CD14-positive monocyte (primary cell): ENCODE results near the gene FGGY. TPM values are rescaled to one million over a fixed set of nuclear protein-coding genes. Genes with fewer than 3 reads are reported as not detected.

ENCODE experiments used
- DNase-seq, 3 donors: peaks; one replicate each; pipeline ENCODE4 v3.0.0-alpha.2; 2011 to 2022
- H2AFZ ChIP-seq: 2 replicates; pipeline ENCODE4 v1.6.0; 2012; ENCODE audit warnings: mild to moderate bottlenecking, low read depth, low read length, inconsistent platforms; ENCODE audit not compliant: insufficient read depth, poor library complexity, severe bottlenecking
- H3K27ac ChIP-seq, 2 donors: 1 replicate in 1 of 2; 2 replicates in 1 of 2; pipeline ENCODE4 v1.5.1; 2012 to 2013; ENCODE audit warnings: low read length in 2 of 2, control low read depth in 1 of 2, inconsistent platforms in 1 of 2, low read depth in 1 of 2, mild to moderate bottlenecking in 1 of 2
- H3K27me3 ChIP-seq, 2 donors: one replicate each; pipeline versions ENCODE4 v1.6.0 to v1.6.1; 2011 to 2013; ENCODE audit warnings: low read length in 2 of 2; ENCODE audit not compliant: control insufficient read depth in 2 of 2, insufficient read depth in 2 of 2
- H3K36me3 ChIP-seq, 2 donors: replicated peaks in 1 of 2; 1 replicate in 1 of 2; 2 replicates in 1 of 2; pipeline versions ENCODE4 v1.5.1 to v1.6.1; 2012 to 2013; ENCODE audit warnings: low read length in 2 of 2, control low read depth in 1 of 2, inconsistent platforms in 1 of 2, mild to moderate bottlenecking in 1 of 2; ENCODE audit not compliant: insufficient read depth in 2 of 2, control insufficient read depth in 1 of 2
- H3K4me1 ChIP-seq, 2 donors: 1 replicate in 1 of 2; 2 replicates in 1 of 2; pipeline versions ENCODE4 v1.5.1 to v1.6.1; 2012 to 2013; ENCODE audit warnings: low read length in 2 of 2, control low read depth in 1 of 2, inconsistent platforms in 1 of 2, mild to moderate bottlenecking in 1 of 2, moderate library complexity in 1 of 2; ENCODE audit not compliant: insufficient read depth in 2 of 2, control insufficient read depth in 1 of 2
- H3K4me2 ChIP-seq: replicated peaks from 2 replicates; pipeline ENCODE3; 2012; ENCODE audit warnings: low read length, moderate library complexity, mild to moderate bottlenecking; ENCODE audit not compliant: poor library complexity, severe bottlenecking; ENCODE audit errors: extremely low read depth
- H3K4me3 ChIP-seq, 3 experiments: fragments of 200-600 bp in 1 of 3; sonication (generic) in 1 of 3; replicated peaks in 1 of 3; 1 replicate in 2 of 3; 2 replicates in 1 of 3; pipeline ENCODE4 v1.5.1; 2011 to 2013; ENCODE audit warnings: low read length in 3 of 3, mild to moderate bottlenecking in 3 of 3, control low read depth in 2 of 3, low read depth in 2 of 3, inconsistent platforms in 1 of 3, moderate library complexity in 1 of 3
- H3K79me2 ChIP-seq: 2 replicates; pipeline ENCODE4 v1.6.0; 2012; ENCODE audit warnings: mild to moderate bottlenecking, control low read depth, inconsistent platforms, low read length, moderate library complexity; ENCODE audit not compliant: insufficient read depth
- H3K9ac ChIP-seq: 2 replicates; pipeline ENCODE4 v1.6.0; 2017; ENCODE audit warnings: low read length, mild to moderate bottlenecking; ENCODE audit not compliant: insufficient read depth, poor library complexity, severe bottlenecking
- H3K9me3 ChIP-seq, 2 donors: replicated peaks in 1 of 2; 1 replicate in 1 of 2; 2 replicates in 1 of 2; pipeline versions ENCODE4 v1.5.1 to v1.6.1; 2012 to 2013; ENCODE audit warnings: low read length in 2 of 2, control low read depth in 1 of 2; ENCODE audit not compliant: control insufficient read depth in 1 of 2, insufficient read depth in 1 of 2
- H4K20me1 ChIP-seq: 2 replicates; pipeline ENCODE4 v1.6.0; 2012; ENCODE audit warnings: mild to moderate bottlenecking, low read length, control low read depth, moderate library complexity; ENCODE audit not compliant: insufficient read depth
- H3K27ac Mint-ChIP-seq, 7 donors: one replicate each; pipeline ENCODE4 v1.8.0; 2020; ENCODE audit warnings: mild to moderate bottlenecking in 7 of 7, mixed read lengths in 7 of 7, moderate library complexity in 6 of 7, inconsistent platforms in 2 of 7
- H3K27me3 Mint-ChIP-seq, 3 donors: one replicate each; pipeline ENCODE4 v1.8.0; 2021 to 2022; ENCODE audit warnings: low read depth in 3 of 3, mild to moderate bottlenecking in 3 of 3, mixed read lengths in 3 of 3, moderate library complexity in 3 of 3, inconsistent platforms in 1 of 3
- H3K36me3 Mint-ChIP-seq, 2 donors: one replicate each; pipeline ENCODE4 v1.8.0; 2020; ENCODE audit warnings: mixed read lengths in 2 of 2, inconsistent platforms in 1 of 2, mild to moderate bottlenecking in 1 of 2
- H3K4me1 Mint-ChIP-seq: one replicate; pipeline ENCODE4 v1.8.0; 2020; ENCODE audit warnings: mild to moderate bottlenecking, mixed read lengths
- H3K4me3 Mint-ChIP-seq, 2 donors: one replicate each; pipeline ENCODE4 v1.8.0; 2020; ENCODE audit warnings: mild to moderate bottlenecking in 2 of 2, mixed read lengths in 2 of 2, moderate library complexity in 1 of 2
- H3K9me3 Mint-ChIP-seq, 7 donors: one replicate each; pipeline ENCODE4 v1.8.0; 2020 to 2022; ENCODE audit warnings: mixed read lengths in 7 of 7, mild to moderate bottlenecking in 6 of 7, moderate library complexity in 6 of 7, inconsistent platforms in 2 of 7
- CTCF ChIP-seq: fragments of 200-600 bp; IDR thresholded peaks from one replicate; pipeline ENCODE4 v1.8.0; 2022; ENCODE audit warnings: antibody characterized with exemption, mild to moderate bottlenecking
- WGBS: methylation state at CpG from one replicate; pipeline ENCODE4 v1.1.5; 2013; ENCODE audit warnings: missing lambda C conversion rate; ENCODE audit not compliant: insufficient coverage; 5-methylcytosine and 5-hydroxymethylcytosine counted together
- intact Hi-C, 2 donors: fragments of 100-400 bp; cut with micrococcal nuclease; formaldehyde crosslinking; loops; one replicate each; pipeline versions ENCODE4 v1.15.0 to v1.15.1; 2023
- polyA plus RNA-seq, 3 donors: library from polyadenylated mRNA; depleted of rRNA in 1 of 3; unstranded in 2 of 3; stranded (reverse) in 1 of 3; fragments of 300-500 nt in 2 of 3; fragments of >200 nt in 1 of 3; fragmentation: Illumina TruSeq in 2 of 3; gene quantifications; 1 replicate in 2 of 3; 2 replicates in 1 of 3; pipeline ENCODE4 v1.2.3, GENCODE V29; 2012 to 2021

The FGGY gene
- polyA plus RNA-seq, 3 donors: 2.3 to 4.3 (median 2.9) TPM

GRCh38 chr1:59520827-59521418 is 224.0 kb downstream of the FGGY start:
- Histone ChIP-seq H3K4me2 (no peak overlapping the region), H3K36me3 (no peaks in the 10 kb centered on the region), H3K4me1 (no peaks in the 10 kb centered on the region), H3K27me3 (no peaks in the 10 kb centered on the region), H2AFZ (no peak overlapping the region), H3K79me2 (no peaks in the 10 kb centered on the region), H3K9me3 (no peaks in the 10 kb centered on the region), H4K20me1 (no peaks in the 10 kb centered on the region), H3K4me3 (no peak overlapping the region), H3K27ac (no peak overlapping the region), H3K9ac (no peak overlapping the region)
- intact Hi-C loops: no loop called here
- H3K4me3 Mint-ChIP-seq: no peak overlapping the region
- no peaks in the 10 kb centered on the region for H3K27me3 Mint-ChIP-seq
- H3K36me3 Mint-ChIP-seq: peaks cover 0 to 5% of the 10 kb centered on the region in 2 donors
- H3K4me1 Mint-ChIP-seq: peaks cover 3% of the 10 kb centered on the region
- no peak overlapping the region for H3K27ac Mint-ChIP-seq
- H3K9me3 Mint-ChIP-seq: peaks cover 0 to 5% (median 0%) of the 10 kb centered on the region in 7 donors
- DNase-seq: no peak
- WGBS: 93% methylated on average over 12 of the region's 12 CpGs
- TF ChIP-seq CTCF: no peak

GRCh38 chr1:59521456-59521855 is 224.6 kb downstream of the FGGY start:
- Histone ChIP-seq H3K9ac (no peak overlapping the region), H3K36me3 (no peaks in the 10 kb centered on the region), H3K4me1 (no peaks in the 10 kb centered on the region), H4K20me1 (no peaks in the 10 kb centered on the region), H3K9me3 (no peaks in the 10 kb centered on the region), H3K4me3 (no peak overlapping the region), H3K4me2 (no peak overlapping the region), H3K27me3 (no peaks in the 10 kb centered on the region), H3K79me2 (no peaks in the 10 kb centered on the region), H3K27ac (no peak overlapping the region), H2AFZ (no peak overlapping the region)
- intact Hi-C loops: no loop called here
- no peak for TF ChIP-seq CTCF
- Mint-ChIP-seq H3K4me3 (no peak overlapping the region), H3K9me3 (peaks cover 0 to 5% (median 0%) of the 10 kb centered on the region in 7 donors), H3K4me1 (peaks cover 3% of the 10 kb centered on the region), H3K27ac (no peak overlapping the region), H3K36me3 (peaks cover 0 to 5% of the 10 kb centered on the region in 2 donors), H3K27me3 (no peaks in the 10 kb centered on the region)
- no peak for DNase-seq
- no CpG with 5 or more reads among the region's 2 CpGs for WGBS
